Mucosa of rectum (tissue), 2 donors: Measurements from ENCODE around the gene MTMR1.

Experiments used
- H3K27ac ChIP-seq, 2 donors: one replicate each; pipeline ENCODE4 v1.7.0; 2013; ENCODE audit warnings: inconsistent platforms in 2 of 2, low read depth in 2 of 2, low read length in 2 of 2
- H3K27me3 ChIP-seq, 2 donors: one replicate each; pipeline ENCODE4 v1.7.0; 2013; ENCODE audit warnings: low read length in 2 of 2; ENCODE audit not compliant: control insufficient read depth in 2 of 2, insufficient read depth in 2 of 2
- H3K36me3 ChIP-seq, 2 donors: one replicate each; pipeline ENCODE4 v1.7.0; 2013; ENCODE audit warnings: low read length in 2 of 2; ENCODE audit not compliant: control insufficient read depth in 2 of 2, insufficient read depth in 2 of 2
- H3K4me1 ChIP-seq, 2 donors: one replicate each; pipeline ENCODE4 v1.7.0; 2013; ENCODE audit warnings: low read length in 2 of 2, mild to moderate bottlenecking in 1 of 2; ENCODE audit not compliant: control insufficient read depth in 2 of 2, insufficient read depth in 2 of 2
- H3K4me3 ChIP-seq, 2 donors: one replicate each; pipeline ENCODE4 v1.7.0; 2013; ENCODE audit warnings: low read length in 2 of 2
- H3K9ac ChIP-seq, 2 donors: one replicate each; pipeline ENCODE4 v1.7.0; 2013; ENCODE audit warnings: low read length in 2 of 2, low read depth in 1 of 2, mild to moderate bottlenecking in 1 of 2
- H3K9me3 ChIP-seq, 2 donors: one replicate each; pipeline ENCODE4 v1.7.0; 2013; ENCODE audit warnings: low read length in 2 of 2; ENCODE audit not compliant: control insufficient read depth in 2 of 2
- donor health status: healthy.
- donor health status: Normal muscosa, but diverticular disease.

MTMR1 gene

DNA sequence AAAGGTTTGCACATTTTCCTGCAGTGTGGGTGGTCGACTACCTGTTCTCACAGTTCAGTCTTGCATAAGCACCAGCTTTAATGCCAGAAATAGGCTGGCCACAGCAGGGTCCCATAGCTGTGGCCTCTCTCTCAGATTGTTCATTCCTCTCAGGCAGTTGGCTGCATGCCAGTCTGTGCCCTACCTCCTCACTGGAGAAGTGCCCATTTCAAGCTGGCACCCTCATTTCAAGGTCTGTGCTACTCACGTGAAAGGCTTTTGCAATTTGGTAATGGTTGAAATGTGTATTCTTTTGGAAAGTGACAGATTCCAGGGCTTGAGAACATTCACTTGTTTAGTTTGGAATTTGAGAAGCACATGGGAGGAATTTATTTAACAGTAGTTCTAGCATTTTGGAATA lies 28.9 kb upstream of the MTMR1 start:
- H3K9ac ChIP-seq = no peak overlapping the region
- H3K9me3 ChIP-seq = no peaks in the 10 kb centered on the region
- H3K27ac ChIP-seq = no peak overlapping the region
- peaks cover 9 to 18% of the 10 kb centered on the region in 2 donors for H3K36me3 ChIP-seq
- H3K4me1 ChIP-seq = no peaks in the 10 kb centered on the region
- no peaks in the 10 kb centered on the region for H3K27me3 ChIP-seq
- no peak overlapping the region for H3K4me3 ChIP-seq

DNA sequence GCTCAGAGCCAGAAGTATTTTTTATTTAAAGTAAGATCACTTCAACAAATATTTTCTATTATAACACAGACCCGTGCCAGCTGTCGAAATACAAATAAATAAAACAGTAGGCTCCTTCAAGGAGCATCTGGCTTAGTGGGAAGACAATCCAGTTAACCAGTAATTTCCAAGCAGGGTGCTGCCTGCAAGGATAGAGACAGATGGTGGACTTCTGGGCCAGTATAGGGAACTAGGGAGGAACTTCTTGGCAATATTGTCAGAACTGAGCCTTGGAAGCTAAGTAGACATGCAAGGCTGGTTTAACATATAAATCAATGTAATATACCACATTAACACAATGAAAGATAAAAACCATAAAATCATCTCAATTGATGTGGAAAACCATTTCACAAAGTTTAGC lies 17.0 kb upstream of the MTMR1 start:
- Histone ChIP-seq H3K4me3 (no peak overlapping the region), H3K4me1 (no peaks in the 10 kb centered on the region)

DNA sequence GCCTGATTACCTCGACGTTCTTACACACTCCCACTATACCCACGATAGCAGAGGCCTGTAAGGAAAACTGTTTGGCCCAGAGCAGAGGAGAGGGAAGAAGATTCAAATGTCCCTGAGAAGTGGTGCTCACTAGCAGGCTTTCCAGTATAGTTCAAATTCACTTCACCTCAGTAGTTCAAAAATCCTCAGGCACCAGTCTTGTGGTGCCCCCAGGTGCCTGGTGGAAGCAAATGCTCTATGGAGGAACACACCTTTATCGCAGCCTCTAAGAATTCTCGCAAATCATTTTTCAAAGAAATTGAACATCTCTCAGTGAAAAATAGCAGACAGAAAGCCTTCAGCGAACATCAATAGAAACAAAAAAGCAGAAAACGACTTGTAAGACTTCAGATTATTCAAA lies 12.2 kb upstream of the MTMR1 start:
- Histone ChIP-seq H3K4me1 (no peaks in the 10 kb centered on the region), H3K27me3 (no peaks in the 10 kb centered on the region), H3K27ac (no peak overlapping the region), H3K9me3 (no peaks in the 10 kb centered on the region), H3K36me3 (no peaks in the 10 kb centered on the region), H3K4me3 (no peak overlapping the region), H3K9ac (no peak overlapping the region)

More for the DNA sequence above, 17.0 kb upstream of the MTMR1 start:
- Histone ChIP-seq H3K9me3 (no peaks in the 10 kb centered on the region), H3K9ac (no peak overlapping the region), H3K27ac (no peak overlapping the region), H3K27me3 (no peaks in the 10 kb centered on the region), H3K36me3 (no peaks in the 10 kb centered on the region)

DNA sequence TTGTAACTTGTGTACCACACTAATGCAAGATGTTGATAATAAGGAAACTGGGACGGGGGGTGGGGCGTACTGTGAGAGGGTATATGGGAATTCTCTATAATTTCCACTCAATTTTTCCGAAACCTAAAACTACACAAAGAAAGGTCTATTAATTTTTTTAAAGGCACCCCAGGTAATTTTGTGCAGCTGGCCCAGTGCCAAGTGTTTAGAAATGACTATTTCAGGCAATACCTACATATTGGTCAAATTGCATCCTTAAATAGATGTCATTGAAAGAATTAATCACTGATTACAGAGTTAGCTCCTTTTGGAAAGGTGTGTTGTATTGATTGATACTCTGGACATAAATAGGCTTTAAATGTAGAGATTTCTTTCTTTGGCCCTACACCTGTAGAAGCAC lies 10.1 kb upstream of the MTMR1 start:
- Histone ChIP-seq H3K27me3 (no peaks in the 10 kb centered on the region), H3K27ac (no peak overlapping the region), H3K9me3 (no peaks in the 10 kb centered on the region)

DNA sequence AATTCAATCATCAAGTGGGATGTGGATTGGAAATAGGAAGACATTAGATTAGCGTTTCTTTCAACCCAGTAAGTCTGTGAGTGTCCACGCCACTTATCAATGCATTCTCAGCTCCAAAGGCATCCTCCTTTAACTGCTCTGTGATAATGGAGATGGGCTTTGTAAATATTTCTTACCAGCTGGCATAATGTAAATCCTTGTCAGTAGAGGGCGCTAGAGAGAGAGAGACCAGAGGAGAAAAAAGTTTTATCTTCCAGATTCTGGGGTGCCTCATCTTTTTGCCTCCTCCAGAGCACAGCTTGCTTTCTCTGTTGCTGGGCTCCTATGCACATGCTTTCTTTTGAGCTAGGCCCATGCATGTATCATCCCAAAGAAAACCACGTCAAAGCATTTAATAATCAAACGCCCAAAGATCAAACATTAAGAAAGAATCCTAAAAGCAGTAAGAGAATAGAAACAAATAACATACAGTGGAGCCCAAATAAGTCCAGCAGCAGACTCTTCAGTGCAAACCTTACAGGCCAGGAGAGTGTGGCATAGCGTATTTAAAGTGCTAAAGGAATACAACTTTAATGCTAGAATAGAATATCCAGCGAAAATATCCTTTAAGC lies 9.6 kb upstream of the MTMR1 start:
- Histone ChIP-seq H3K27ac (no peak overlapping the region), H3K9ac (no peak overlapping the region), H3K4me3 (no peak overlapping the region), H3K9me3 (no peaks in the 10 kb centered on the region), H3K27me3 (no peaks in the 10 kb centered on the region), H3K36me3 (no peaks in the 10 kb centered on the region), H3K4me1 (no peaks in the 10 kb centered on the region)

More for the DNA sequence above, 10.1 kb upstream of the MTMR1 start:
- H3K4me3 ChIP-seq = no peak overlapping the region
- no peak overlapping the region for H3K9ac ChIP-seq
- H3K4me1 ChIP-seq = no peaks in the 10 kb centered on the region
- no peaks in the 10 kb centered on the region for H3K36me3 ChIP-seq

DNA sequence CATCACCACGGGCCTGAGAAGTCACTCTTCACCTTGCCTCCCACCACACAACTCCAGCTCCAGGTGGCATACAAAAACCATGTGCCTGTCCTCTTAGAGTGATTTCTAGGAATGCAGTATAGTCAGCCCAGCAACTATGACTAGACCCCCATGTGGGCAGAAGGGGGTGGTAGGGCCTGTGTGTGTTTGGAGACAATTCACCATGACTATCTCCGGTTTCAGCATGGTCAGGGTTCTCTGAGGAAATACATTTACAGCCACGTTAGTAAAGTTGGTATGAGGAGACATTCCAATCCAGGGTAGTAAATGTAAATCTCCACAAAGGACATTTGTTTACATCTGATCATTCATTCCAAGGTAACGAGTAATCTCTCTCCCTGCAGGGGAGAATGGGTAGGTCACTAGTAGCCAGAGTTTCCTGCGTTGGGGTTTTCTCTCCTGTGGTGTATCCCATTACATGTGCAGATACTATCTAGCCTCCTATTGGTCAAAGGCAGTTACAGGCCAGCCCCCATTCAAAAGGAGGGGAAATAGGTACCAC lies 4.2 kb upstream of the MTMR1 start:
- no peak overlapping the region for H3K27ac ChIP-seq
- peaks cover 0 to 4% of the 10 kb centered on the region in 2 donors for H3K9me3 ChIP-seq
- H3K9ac ChIP-seq = no peak overlapping the region
- peaks cover 0 to 4% of the 10 kb centered on the region in 2 donors for H3K27me3 ChIP-seq
- no peaks in the 10 kb centered on the region for H3K36me3 ChIP-seq
- H3K4me3 ChIP-seq = no peak overlapping the region
- H3K4me1 ChIP-seq = peaks cover 0 to 5% of the 10 kb centered on the region in 2 donors

DNA sequence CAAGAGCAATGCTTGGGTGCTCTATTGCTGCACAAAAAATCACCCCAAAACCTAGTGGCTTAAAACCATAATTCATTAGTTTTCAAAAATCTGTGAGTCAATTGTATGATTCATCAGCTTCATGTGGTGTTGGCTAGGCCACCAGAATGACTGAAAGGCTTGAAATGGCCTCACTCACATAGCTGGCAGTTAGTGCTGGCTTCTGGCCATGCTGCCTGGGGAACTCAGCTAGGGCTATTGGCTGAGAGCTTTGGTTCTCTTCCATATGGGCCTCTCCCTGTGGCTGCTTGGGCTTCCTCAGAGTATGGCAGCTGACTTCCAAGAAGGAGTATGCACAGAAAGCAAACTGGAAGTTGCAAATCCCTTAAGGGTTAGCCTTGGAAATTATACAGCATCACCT lies 3.1 kb upstream of the MTMR1 start:
- H3K4me3 ChIP-seq = no peak overlapping the region
- H3K4me1 ChIP-seq = peaks cover 3 to 5% of the 10 kb centered on the region in 2 donors
- H3K27me3 ChIP-seq = peaks cover 0 to 4% of the 10 kb centered on the region in 2 donors
- H3K36me3 ChIP-seq = no peaks in the 10 kb centered on the region
- peaks cover 0 to 4% of the 10 kb centered on the region in 2 donors for H3K9me3 ChIP-seq
- H3K27ac ChIP-seq = no peak overlapping the region
- H3K9ac ChIP-seq = no peak overlapping the region

DNA sequence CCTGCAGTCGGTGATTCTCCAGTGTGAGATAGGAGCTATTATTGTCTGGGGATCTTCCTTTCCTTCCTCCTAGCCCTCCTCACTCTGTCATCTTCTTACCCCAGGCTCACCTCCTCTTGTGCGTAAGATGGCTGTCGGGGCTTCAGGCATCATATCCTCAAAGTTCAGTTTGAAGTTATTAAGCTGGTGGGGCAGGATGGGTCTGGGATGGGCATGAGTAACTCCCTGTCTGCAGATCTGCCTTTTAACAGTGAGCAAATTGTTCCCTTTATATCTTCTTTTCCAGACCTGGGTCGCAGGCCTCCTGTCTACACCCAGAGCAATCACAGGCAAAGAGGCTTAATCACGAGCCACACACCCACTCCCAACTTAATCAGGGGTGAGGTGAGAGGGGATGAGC lies 900 bp upstream of the MTMR1 start:
- peaks cover 0 to 4% of the 10 kb centered on the region in 2 donors for H3K27me3 ChIP-seq
- peak overlapping the region in 1 of 2 donors; percentile 49 for H3K9ac ChIP-seq
- H3K27ac ChIP-seq = peak overlapping the region in 1 of 2 donors; percentile 77
- peaks cover 0 to 4% of the 10 kb centered on the region in 2 donors for H3K9me3 ChIP-seq
- H3K36me3 ChIP-seq = no peaks in the 10 kb centered on the region
- H3K4me3 ChIP-seq = peak overlapping the region in 1 of 2 donors; percentile 79
- peaks cover 3 to 5% of the 10 kb centered on the region in 2 donors for H3K4me1 ChIP-seq

DNA sequence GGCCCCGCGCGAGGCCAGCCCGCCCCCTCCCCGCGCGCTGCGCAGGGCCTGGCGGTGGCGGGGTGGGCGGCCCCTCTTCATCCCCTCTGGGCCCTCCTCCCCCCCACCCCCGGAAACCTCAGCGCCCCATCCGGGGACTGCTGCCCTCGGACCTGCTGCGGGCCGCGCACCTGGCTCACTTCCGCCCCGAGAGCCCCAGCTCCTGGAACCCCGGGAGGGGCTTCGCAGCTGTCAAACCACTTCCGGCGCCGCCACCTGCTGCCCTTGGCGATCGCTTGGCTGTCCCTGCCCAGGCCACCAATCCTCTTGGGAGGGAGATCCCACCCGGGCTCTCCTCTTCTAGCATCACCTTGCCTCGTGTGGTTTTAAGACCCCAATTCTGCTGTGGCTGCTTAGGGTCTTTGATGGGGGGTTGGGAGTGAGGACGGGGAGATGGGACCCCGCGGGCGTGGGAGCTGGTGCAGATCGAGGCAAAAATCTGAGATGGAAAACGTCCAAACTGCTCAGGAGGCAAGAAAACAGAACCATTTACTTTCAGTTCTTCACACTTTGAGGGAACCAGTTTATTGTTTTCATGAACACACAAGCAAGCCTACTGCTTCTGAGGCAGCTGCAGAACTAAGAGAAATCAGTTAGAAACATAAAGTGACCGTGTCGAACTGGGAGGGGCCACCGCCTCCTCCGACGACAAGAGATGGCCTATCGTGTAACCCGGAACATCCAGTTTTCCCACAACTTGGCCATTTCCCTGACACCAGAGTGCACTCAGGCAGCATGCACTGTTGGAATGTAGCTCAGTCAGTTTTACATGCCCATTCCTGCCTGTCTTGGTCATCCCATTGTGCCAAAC lies 754 bp downstream of the MTMR1 start:
- H3K27ac ChIP-seq = peak overlapping the region; percentile 61 to 80
- peak overlapping the region; percentile 37 to 41 for H3K9ac ChIP-seq
- H3K4me3 ChIP-seq = peak overlapping the region; percentile 57 to 72
- H3K9me3 ChIP-seq = peaks cover 0 to 4% of the 10 kb centered on the region in 2 donors
- peaks cover 3 to 5% of the 10 kb centered on the region in 2 donors for H3K4me1 ChIP-seq
- H3K36me3 ChIP-seq = no peaks in the 10 kb centered on the region
- H3K27me3 ChIP-seq = peaks cover 0 to 4% of the 10 kb centered on the region in 2 donors
